Panc1 (cell line): ENCODE data around the gene C6. TPM values are rescaled to one million over a fixed set of nuclear protein-coding genes. Genes with fewer than 3 reads are reported as not detected.

Experiments
- ATAC-seq: fragments of 200-7000 bp; cut with Tn5 transposase; 2 replicates; pipeline ENCODE4 v1.9.1; 2020; ENCODE audit warnings: mild to moderate bottlenecking, moderate library complexity
- BruUV-seq: library from RNA; stranded (reverse); fragments of 400-500 nt; replicated peaks from 2 replicates; lab custom pipeline; 2021; lab: Mats Ljungman, UMichigan
- CTCF ChIA-PET: fragments of 300-600 bp; sonication (Branson Sonifier 250); formaldehyde crosslinking; loops from one replicate; lab custom pipeline; 2022; ENCODE audit warnings: antibody characterized with exemption; lab: Charles Lee
- POLR2A ChIA-PET: fragments of 300-600 bp; sonication (Branson Sonifier 250); formaldehyde crosslinking; loops from one replicate; lab custom pipeline; 2022; ENCODE audit warnings: antibody characterized with exemption; lab: Charles Lee
- DNase-seq: peaks from one replicate; pipeline ENCODE4 v3.0.0-alpha.2; 2010; ENCODE audit warnings: low read depth, low spot score
- H3K27ac ChIP-seq: 2 replicates; pipeline ENCODE4 v1.5.1; 2011; ENCODE audit warnings: mild to moderate bottlenecking, low read length, inconsistent platforms
- H3K27me3 ChIP-seq: fragments of 200-500 bp; sonication (Bioruptor generic); 2 replicates; pipeline ENCODE4 v1.6.0; 2014; ENCODE audit warnings: low read length, inconsistent platforms; ENCODE audit not compliant: control insufficient read depth, insufficient read depth
- H3K36me3 ChIP-seq: fragments of 200-500 bp; sonication (Bioruptor generic); 2 replicates; pipeline ENCODE4 v1.5.1; 2014; ENCODE audit warnings: inconsistent platforms, mild to moderate bottlenecking, low read length, moderate library complexity; ENCODE audit not compliant: control insufficient read depth, insufficient read depth
- H3K4me1 ChIP-seq: 2 replicates; pipeline ENCODE4 v1.5.1; 2011; ENCODE audit warnings: inconsistent platforms, mild to moderate bottlenecking, low read length, moderate library complexity; ENCODE audit not compliant: control insufficient read depth, insufficient read depth
- H3K4me3 ChIP-seq, 2 experiments: 2 replicates each; pipeline ENCODE4 v1.5.1; 2011 to 2012; ENCODE audit warnings: low read depth in 2 of 2, low read length in 2 of 2, mild to moderate bottlenecking in 2 of 2, inconsistent platforms in 1 of 2, moderate library complexity in 1 of 2
- H3K9me3 ChIP-seq: fragments of 200-500 bp; sonication (Bioruptor generic); 2 replicates; pipeline ENCODE4 v1.5.1; 2014; ENCODE audit warnings: low read depth, mild to moderate bottlenecking, inconsistent platforms, low read length, moderate library complexity; ENCODE audit not compliant: control insufficient read depth, insufficient read depth
- CTCF ChIP-seq: fragments of 450-650 bp; IDR thresholded peaks from 2 replicates; pipeline ENCODE4 v1.5.1; 2017; ENCODE audit warnings: mild to moderate bottlenecking
- POLR2AphosphoS5 ChIP-seq: IDR thresholded peaks from 2 replicates; pipeline ENCODE4 v1.6.1; 2012; ENCODE audit warnings: mild to moderate bottlenecking, low read depth, low read length, moderate library complexity
- REST ChIP-seq, 2 experiments: IDR thresholded peaks; 2 replicates each; pipeline ENCODE4 v1.6.1; 2011 to 2012; ENCODE audit warnings: low read depth in 2 of 2, control low read depth in 1 of 2, low read length in 1 of 2, mild to moderate bottlenecking in 1 of 2, moderate library complexity in 1 of 2; ENCODE audit not compliant: insufficient read depth in 1 of 2
- SIN3A ChIP-seq: IDR thresholded peaks from 2 replicates; pipeline ENCODE4 v1.6.1; 2012; ENCODE audit warnings: low read depth, mild to moderate bottlenecking, low read length, moderate library complexity, borderline replicate concordance; ENCODE audit not compliant: insufficient read depth
- TCF7L2 ChIP-seq: IDR thresholded peaks from 2 replicates; pipeline ENCODE4 v1.6.1; 2011; ENCODE audit warnings: mild to moderate bottlenecking, low read depth, low read length, inconsistent platforms
- in situ Hi-C: cut with HindIII; loops from 2 replicates; pipeline ENCODE4 v1.10.0; 2016; ENCODE audit warnings: low sequenced_read_pairs, low pct_unique_long_range_greater_than_20kb
- intact Hi-C: fragments of 100-400 bp; cut with micrococcal nuclease; formaldehyde crosslinking; loops from one replicate; pipeline ENCODE4 v1.10.0; 2022; ENCODE audit not compliant: unreplicated experiment
- total RNA-seq: library from RNA; stranded (reverse); gene quantifications from one replicate; pipeline ENCODE4 v1.2.1, GENCODE V29; 2021; ENCODE audit not compliant: unreplicated experiment

The C6 gene
- total RNA-seq, 1 experiment from 2014 or later = 0.13 TPM

GRCh38 chr5:41201082-41201772, 12.1 kb downstream of the C6 start:
- ChIA-PET CTCF (no interaction called here), POLR2A (no interaction called here)
- no peak overlapping the region for H3K27ac ChIP-seq
- BruUV-seq = no TSS peak
- H3K4me1 ChIP-seq = no peaks in the 10 kb centered on the region
- no peaks in the 10 kb centered on the region for H3K36me3 ChIP-seq
- no peaks in the 10 kb centered on the region for H3K27me3 ChIP-seq
- TF ChIP-seq CTCF (no peak), REST (IDR thresholded peaks at IDR 0.05; ENCODE audit: insufficient read depth in 1 of 2, low read depth in 2 of 2, low read length in 1 of 2) (no peak), TCF7L2 (no peak), POLR2AphosphoS5 (no peak), SIN3A (no peak)
- intact Hi-C loops (no loop called here), in situ Hi-C loops (no loop called here)
- DNase-seq (no peak), ATAC-seq (no peak)
- H3K4me3 ChIP-seq = no peak overlapping the region
- no peaks in the 10 kb centered on the region for H3K9me3 ChIP-seq

- TF ChIP-seq SIN3A (no peak), TCF7L2 (no peak), CTCF (no peak), REST (IDR thresholded peaks at IDR 0.05; ENCODE audit: insufficient read depth in 1 of 2, low read depth in 2 of 2, low read length in 1 of 2) (no peak), POLR2AphosphoS5 (no peak)
- ChIA-PET CTCF (no interaction called here), POLR2A (no interaction called here)
- no peaks in the 10 kb centered on the region for H3K9me3 ChIP-seq
- H3K36me3 ChIP-seq = no peaks in the 10 kb centered on the region
- in situ Hi-C loops = no loop called here
- intact Hi-C loops = no loop called here
- no peak overlapping the region for H3K4me3 ChIP-seq
- H3K4me1 ChIP-seq = no peaks in the 10 kb centered on the region
- no peaks in the 10 kb centered on the region for H3K27me3 ChIP-seq
- no peak for ATAC-seq
- H3K27ac ChIP-seq = no peak overlapping the region
- DNase-seq = no peak
- BruUV-seq = no TSS peak
These were observed 12.8 kb downstream of the C6 start for GRCh38 chr5:41200506-41200905.
